HG03565 (cell line): Measurements from ENCODE around the gene HNRNPC.
"Not testable (repeated sequence)": the region's sequence is repeated elsewhere in the genome, so short reads cannot be mapped to it uniquely, and the experiment has no call there.

Source experiments
- ATAC-seq: cut with Tn5 transposase; IDR thresholded peaks from one replicate; pipeline ENCODE4 v1.9.1; 2021; ENCODE audit warnings: mild to moderate bottlenecking, moderate library complexity; ENCODE audit not compliant: unreplicated experiment

The HNRNPC gene

DNA sequence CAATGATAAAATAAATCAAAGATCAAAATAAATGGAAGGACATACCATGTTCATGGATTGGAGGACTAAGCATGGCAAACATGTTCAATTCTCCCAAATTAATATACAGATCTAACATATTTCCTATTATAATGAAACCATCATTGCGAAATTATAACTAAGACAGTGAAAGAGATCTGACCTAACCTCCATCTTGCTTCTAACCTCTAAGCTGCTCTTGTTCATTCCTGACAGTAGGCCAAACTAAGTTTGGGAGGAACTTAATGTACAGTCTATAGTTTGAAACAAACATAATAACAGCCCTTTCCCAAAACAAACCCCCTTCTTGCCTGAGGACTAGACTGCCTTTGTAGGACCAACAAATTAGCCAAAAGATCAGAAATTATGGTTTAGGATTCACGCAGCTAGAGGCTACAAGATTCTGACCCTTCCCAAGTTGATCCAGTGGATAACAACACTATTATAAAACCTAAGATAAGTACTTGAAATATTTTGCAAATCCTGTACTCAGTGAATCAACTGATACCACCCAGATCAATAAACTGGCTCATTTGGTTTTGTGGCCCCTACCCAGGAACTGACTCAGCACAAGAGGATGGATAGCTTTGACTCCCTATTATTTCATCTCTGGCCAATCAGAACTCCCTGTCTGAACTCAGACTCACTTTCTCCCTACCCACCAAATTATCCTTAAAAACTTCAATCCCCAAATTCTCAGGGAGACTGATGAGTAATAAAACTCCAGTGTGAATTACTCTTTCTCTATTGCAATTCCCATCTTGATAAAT lies 71.6 kb downstream of the HNRNPC start:
- ATAC-seq = no peak

- ATAC-seq = no peak
Measured at GRCh38 chr14:21194597-21194996, 74.6 kb downstream of the HNRNPC start.

- no peak for ATAC-seq
Measured at GRCh38 chr14:21192875-21193535, 76.2 kb downstream of the HNRNPC start.

GRCh38 chr14:21192447-21192822 lies 76.8 kb downstream of the HNRNPC start:
- ATAC-seq = no peak

- ATAC-seq = peak; percentile 87
Measured at GRCh38 chr14:21191809-21192446, 77.3 kb downstream of the HNRNPC start.

GRCh38 chr14:21191261-21191808 lies 77.9 kb downstream of the HNRNPC start:
- ATAC-seq = no peak

- ATAC-seq = no peak
Measured at GRCh38 chr14:21185491-21185890, 83.8 kb downstream of the HNRNPC start.

- no peak for ATAC-seq
Measured at GRCh38 chr14:21184254-21184653, 85.0 kb downstream of the HNRNPC start.

GRCh38 chr14:21182166-21182565 lies 87.1 kb downstream of the HNRNPC start:
- ATAC-seq = no peak

GRCh38 chr14:21171128-21171527 lies 98.1 kb downstream of the HNRNPC start:
- ATAC-seq = no peak

DNA sequence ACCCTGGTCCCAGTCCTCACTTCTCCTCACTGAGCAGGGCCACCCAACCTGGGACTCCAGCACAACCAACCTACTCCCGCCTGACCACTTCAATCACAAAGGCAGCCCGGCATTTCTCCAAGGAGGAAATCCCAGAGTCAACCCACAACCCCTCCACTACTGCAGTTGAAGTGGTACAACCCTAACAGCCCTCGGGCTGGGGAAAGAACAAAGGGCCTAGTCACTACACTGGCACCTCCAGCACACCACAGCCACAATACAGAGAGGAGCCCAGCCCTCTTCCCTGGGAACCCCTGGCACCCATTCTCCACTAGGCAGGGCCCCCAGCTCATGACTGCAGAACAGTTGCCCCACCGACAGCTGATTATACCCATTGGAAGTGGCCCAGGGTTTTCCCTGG lies 99.7 kb downstream of the HNRNPC start:
- no peak for ATAC-seq

DNA sequence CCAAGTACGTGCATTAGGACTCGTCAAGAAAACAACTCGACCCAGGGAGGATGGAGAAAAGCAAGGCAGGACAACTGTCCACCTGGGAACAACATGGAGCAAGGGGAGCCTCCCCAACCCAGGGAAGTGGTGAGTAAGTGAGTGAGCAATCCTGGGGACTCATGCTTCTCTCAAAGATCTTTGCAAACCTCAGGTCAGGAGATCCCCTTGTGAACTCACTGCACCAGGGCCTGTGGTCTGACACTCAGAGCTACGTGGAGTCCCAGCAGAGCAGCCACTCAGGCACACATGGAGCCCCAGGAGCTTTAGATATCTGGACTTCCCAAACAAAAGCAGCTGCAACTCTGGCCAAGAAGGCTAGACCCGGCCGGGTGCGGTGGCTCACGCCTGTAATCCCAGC lies 101.2 kb downstream of the HNRNPC start:
- no peak for ATAC-seq

DNA sequence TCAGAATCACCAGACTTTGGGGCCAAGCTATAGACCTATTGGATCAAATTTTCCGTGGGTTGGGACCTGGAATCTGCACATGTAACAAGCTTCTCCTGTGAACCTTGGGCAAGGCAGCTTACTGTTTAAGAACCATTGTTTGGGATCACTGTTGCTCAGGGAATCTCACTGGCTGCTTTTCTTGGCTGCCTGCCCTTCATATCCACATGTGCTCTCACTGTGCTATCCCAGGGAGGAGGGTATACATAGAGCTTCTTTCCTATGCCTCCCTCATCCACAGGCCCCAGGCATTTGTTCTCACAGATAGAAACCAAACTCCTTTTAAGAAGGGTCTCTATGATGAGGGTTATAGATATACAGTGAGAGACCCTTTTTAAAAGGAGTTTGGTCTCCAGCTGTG lies 103.6 kb downstream of the HNRNPC start:
- not testable (repeated sequence) for ATAC-seq

GRCh38 chr14:21165002-21165605 lies 104.1 kb downstream of the HNRNPC start:
- ATAC-seq = not testable (repeated sequence)

GRCh38 chr14:21163871-21164291 lies 105.4 kb downstream of the HNRNPC start:
- ATAC-seq = no peak

DNA sequence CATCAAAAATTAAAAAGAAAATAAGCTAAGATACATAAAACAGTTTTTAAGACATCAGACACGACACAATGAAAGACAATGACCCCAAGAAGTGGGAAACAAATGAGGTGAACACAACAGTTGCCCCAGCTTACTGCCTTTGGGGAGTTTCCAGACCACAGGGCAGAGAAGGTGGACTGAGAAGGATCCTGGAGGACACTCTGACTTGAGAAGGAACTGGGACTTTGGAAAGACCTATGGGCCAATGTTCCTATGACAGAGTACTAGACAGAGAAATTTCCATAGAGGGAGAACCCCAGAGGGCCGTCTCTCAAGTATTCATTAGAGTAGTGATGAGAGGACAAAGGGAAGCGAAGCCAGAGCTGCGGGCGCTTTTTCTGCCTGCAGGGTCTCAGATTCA lies 107.2 kb downstream of the HNRNPC start:
- ATAC-seq = no peak

- ATAC-seq = no peak
Measured at GRCh38 chr14:21160061-21160610, 109.1 kb downstream of the HNRNPC start.
